ENCODE results near the gene ZBED2.

GRCh38 chr3:111608383-111608782 is 13.2 kb upstream of the ZBED2 start:
- TF ChIP-seq POLR2AphosphoS5 (IDR thresholded peaks at IDR 0.05; ENCODE audit: low read depth, low read length) (no peak), REST (IDR thresholded peaks at IDR 0.05; ENCODE audit: low read depth, low read length) (no peak), CTCF (IDR thresholded peaks at IDR 0.05) (no peak), TEAD4 (IDR thresholded peaks at IDR 0.05; ENCODE audit: borderline replicate concordance, insufficient read depth) (no peak), ELF1 (IDR thresholded peaks at IDR 0.05) (no peak), NRF1 (IDR thresholded peaks at IDR 0.05; ENCODE audit: low read depth, low read length) (no peak), PBX3 (IDR thresholded peaks at IDR 0.05) (no peak)

All from SK-N-SH (cell line).